Left hindlimb (tissue), 1 donor: ENCODE data around the gene TEX2.
"Not testable (repeated sequence)": the region's sequence is repeated elsewhere in the genome, so short reads cannot be mapped to it uniquely, and the experiment has no call there.

Experiments used
- DNase-seq: peaks from one replicate; pipeline ENCODE4 v3.0.0-alpha.2; 2018

TEX2 gene

GRCh38 chr17:64180089-64181073 lies 82.7 kb downstream of the TEX2 start:
- no peak for DNase-seq

DNA sequence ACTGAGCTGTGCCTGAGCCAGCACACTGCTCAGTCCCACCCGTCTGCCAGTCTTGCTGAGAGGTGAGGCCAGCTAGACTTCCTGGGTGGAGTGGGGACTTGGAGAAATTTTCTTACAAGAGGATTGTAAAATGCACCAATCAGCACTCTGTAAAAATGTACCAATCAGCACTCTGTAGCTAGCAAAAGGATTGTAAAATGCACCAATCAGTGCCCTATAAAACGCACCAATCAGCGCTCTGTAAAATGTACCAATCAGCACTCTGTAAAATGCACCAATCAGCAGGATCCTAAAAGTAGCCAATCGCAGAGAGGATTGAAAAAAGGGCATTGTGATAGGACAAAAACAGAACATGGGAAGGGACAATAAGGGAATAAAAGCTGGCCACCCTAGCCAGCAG lies 84.0 kb downstream of the TEX2 start:
- not testable (repeated sequence) for DNase-seq

DNA sequence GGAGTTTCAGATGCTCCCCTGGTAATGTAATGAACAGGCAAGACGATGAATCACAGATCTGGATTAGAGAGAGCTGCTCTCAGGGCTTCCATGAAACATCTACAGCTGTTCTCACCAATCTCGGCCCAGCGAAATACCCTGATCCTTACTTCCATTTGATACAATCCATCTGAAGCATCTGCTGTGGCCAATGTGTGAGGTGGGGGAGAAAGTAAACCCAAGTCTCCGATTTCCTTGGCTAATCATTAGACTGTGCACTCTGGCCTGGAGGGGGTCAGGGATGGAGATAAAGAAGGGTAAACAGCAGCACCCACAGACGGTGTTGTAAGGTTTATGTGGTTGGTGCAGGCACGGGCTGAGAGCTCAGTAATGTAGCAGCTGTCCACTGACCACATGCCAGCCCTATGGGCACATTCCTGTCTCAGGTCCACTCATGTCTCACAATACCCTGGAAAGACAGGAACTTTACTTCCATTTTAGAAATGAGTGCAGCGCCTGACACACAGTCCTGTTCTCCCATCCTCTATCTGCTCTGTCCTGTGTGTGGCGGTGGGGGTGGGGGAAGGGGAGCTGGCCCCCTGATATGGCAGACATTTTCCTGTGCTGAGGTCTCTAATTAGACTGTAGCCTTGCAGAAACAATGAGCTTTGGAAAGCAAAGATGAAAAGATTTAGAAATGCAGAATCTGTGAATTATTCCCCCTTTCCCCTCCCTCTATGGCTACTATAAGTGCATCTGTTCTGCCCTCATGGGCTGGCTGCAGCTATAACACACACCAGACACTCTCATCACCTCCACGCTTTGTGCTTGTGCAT lies 84.8 kb downstream of the TEX2 start:
- no peak for DNase-seq

- DNase-seq, result no peak
Measured at GRCh38 chr17:64177311-64178010, 85.6 kb downstream of the TEX2 start.

GRCh38 chr17:64176556-64176955 lies 86.5 kb downstream of the TEX2 start:
- DNase-seq, result no peak

GRCh38 chr17:64174686-64175456 lies 88.2 kb downstream of the TEX2 start:
- no peak for DNase-seq

DNA sequence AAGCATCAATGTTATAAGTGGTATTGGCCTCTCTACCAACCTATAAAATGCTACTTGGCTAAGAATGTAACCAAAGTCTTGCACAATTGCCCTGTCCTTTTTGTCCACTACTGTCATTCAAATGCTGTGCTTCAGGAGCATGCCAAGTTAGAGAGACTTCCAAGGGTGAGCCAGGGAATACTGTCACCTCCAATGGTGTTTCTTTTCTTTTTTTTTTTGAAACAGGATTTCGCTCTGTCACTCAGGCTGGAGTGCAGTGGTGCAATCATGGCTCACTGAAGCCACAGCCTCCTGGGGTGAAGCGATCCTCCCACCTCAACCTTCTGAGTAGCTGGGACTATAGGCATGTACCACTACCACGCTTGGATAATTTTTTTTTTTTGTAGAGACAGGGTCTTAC lies 89.4 kb downstream of the TEX2 start:
- no peak for DNase-seq

DNA sequence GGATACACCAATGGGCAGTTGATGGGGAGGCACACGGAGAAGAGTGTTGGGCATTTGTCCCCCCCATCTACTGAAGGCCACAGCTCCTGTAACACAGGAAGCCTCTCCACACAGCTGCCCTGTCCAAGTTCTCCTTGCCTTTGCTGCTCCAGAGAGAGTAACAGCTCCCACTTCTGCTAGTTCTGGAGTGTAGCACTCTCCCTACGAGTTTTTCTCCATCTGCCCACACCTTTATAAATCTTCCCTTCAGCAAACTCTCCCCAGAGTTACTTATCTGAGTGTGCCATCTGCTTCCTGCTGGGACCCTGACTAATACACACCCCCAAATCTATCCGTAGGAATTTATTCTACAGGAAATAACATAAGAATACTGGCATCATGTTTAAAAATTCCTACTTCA lies 90.5 kb downstream of the TEX2 start:
- DNase-seq, result no peak

GRCh38 chr17:64171041-64171440 lies 92.0 kb downstream of the TEX2 start:
- DNase-seq, result no peak

GRCh38 chr17:64170286-64170685 lies 92.8 kb downstream of the TEX2 start:
- no peak for DNase-seq

GRCh38 chr17:64167666-64168065 lies 95.4 kb downstream of the TEX2 start:
- DNase-seq, result not testable (repeated sequence)

- no peak for DNase-seq
Measured at GRCh38 chr17:64166876-64167275, 96.2 kb downstream of the TEX2 start.

DNA sequence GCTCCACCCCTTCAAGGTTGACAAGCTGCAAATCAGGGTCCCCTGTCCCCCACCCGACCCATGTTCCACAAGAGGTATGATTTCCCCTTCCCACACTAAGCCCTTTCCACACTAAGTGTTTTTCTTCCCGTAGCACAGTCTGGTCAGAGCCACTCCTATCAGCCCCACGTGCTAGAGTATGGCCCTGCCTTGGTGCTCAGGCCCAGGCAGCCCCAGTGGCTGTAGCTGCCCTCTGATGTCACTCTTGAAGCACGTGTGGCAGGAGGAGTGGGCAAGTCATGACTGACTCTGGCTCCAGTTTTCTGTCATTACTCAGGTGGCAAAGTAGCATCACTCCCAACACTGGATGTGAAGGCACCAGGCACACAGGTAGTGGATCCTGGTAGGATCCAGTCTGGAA lies 97.7 kb downstream of the TEX2 start:
- DNase-seq, result no peak

DNA sequence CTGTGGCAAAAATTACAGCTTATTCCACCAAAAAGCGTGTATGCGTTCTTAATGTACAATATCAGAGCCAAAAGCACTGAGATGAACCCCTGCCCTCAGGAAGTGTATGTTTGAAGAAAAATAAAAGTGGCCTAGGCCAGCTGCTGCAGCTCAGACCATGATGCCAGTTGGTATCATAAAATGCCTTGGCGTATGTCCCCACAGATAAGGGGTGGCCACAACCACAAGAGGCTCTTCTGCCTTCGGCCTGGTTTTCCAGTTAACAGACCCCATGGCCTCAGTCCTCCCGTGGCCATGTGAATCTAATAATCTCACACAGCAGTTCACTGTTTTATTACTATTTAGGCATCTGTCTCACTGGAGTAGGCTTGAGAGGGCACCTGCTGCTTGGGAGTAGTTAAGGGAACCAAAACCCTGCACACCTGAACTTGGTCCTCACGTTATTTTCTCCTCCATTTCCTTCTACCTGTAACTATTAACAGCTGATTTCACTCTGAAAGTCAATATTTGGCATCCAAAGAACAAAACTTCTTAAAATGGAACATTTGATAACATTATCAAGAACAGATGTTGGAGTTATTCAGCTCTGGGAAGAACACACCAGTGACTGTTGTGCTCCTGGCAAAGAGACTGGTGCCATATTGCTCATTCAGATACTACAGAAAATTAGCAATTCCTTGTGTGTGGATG lies 98.3 kb downstream of the TEX2 start:
- DNase-seq, result no peak

DNA sequence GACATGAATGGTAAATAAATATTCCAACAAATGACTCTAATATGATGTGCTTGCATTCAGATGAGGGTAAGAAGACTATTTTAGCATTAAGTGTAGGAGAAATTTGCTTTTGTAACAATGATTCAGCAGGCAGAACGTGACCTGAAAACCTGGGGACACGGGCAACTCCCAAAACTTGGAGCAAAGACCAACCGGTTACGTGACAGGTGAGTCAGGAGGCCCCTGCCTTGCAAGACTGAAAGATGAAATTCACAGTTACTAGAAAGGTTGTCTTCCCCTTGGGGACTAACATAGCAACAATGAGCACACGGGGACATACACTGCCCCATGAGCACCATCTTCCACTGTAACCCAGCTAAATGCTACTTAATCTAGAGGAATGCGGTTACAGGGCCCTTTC lies 99.6 kb downstream of the TEX2 start:
- no peak for DNase-seq

- no peak for DNase-seq
Measured at GRCh38 chr17:64162554-64162953, 100.5 kb downstream of the TEX2 start.

GRCh38 chr17:64161380-64162176 lies 101.5 kb downstream of the TEX2 start:
- DNase-seq, result no peak

GRCh38 chr17:64160378-64160777 lies 102.7 kb downstream of the TEX2 start:
- no peak for DNase-seq

- DNase-seq, result no peak
Measured at GRCh38 chr17:64158831-64159590, 104.0 kb downstream of the TEX2 start.

GRCh38 chr17:64158406-64158805 lies 104.7 kb downstream of the TEX2 start:
- DNase-seq, result no peak
